Heart right ventricle (tissue), 16 donors: ENCODE measurements around the gene USF1. TPM values are rescaled to one million over a fixed set of nuclear protein-coding genes. Genes with fewer than 3 reads are reported as not detected.
"Not testable (repeated sequence)": the region's sequence is repeated elsewhere in the genome, so short reads cannot be mapped to it uniquely, and the experiment has no call there.

Experiments
- ATAC-seq, 8 donors: fragments of 200-7000 bp; cut with Tn5 transposase; one replicate each; pipeline ENCODE4 v1.9.1; 2020; ENCODE audit warnings: mild to moderate bottlenecking in 8 of 8, moderate library complexity in 8 of 8, moderate number of reproducible peaks in 1 of 8
- DNase-seq, 2 donors: peaks; one replicate each; pipeline ENCODE4 v3.0.0-alpha.2; 2020
- H3K27ac ChIP-seq, 10 donors: fragments of 200-600 bp; sonication (generic) in 2 of 10; one replicate each; pipeline versions ENCODE4 v1.5.0 to v1.8.0; 2020 to 2022; ENCODE audit warnings: mild to moderate bottlenecking in 3 of 10
- H3K27me3 ChIP-seq, 7 donors: fragments of 200-600 bp; one replicate each; pipeline ENCODE4 v1.8.0; 2021 to 2022; ENCODE audit warnings: mild to moderate bottlenecking in 2 of 7
- H3K36me3 ChIP-seq, 9 donors: fragments of 200-600 bp; sonication (generic) in 1 of 9; one replicate each; pipeline versions ENCODE4 v1.5.0 to v1.8.0; 2020 to 2022; ENCODE audit warnings: mild to moderate bottlenecking in 2 of 9
- H3K4me1 ChIP-seq, 9 donors: fragments of 200-600 bp; sonication (generic) in 1 of 9; one replicate each; pipeline versions ENCODE4 v1.5.0 to v1.8.0; 2020 to 2022; ENCODE audit warnings: mild to moderate bottlenecking in 4 of 9
- H3K4me3 ChIP-seq, 10 donors: fragments of 200-600 bp; sonication (generic) in 2 of 10; one replicate each; pipeline versions ENCODE4 v1.5.0 to v1.8.0; 2020 to 2022; ENCODE audit warnings: mild to moderate bottlenecking in 7 of 10, moderate library complexity in 2 of 10
- H3K9me3 ChIP-seq, 11 donors: fragments of 200-600 bp in 10 of 11; sonication (generic) in 2 of 11; one replicate each; pipeline versions ENCODE4 v1.5.0 to v1.8.0; 2013 to 2022; ENCODE audit warnings: mild to moderate bottlenecking in 2 of 11, control low read depth in 1 of 11, moderate library complexity in 1 of 11
- CTCF ChIP-seq, 9 donors: fragments of 200-600 bp; sonication (generic) in 2 of 9; IDR thresholded peaks; one replicate each; pipeline versions ENCODE4 v1.5.0 to v1.8.0; 2021 to 2022; ENCODE audit warnings: antibody characterized with exemption in 9 of 9, mild to moderate bottlenecking in 5 of 9, moderate library complexity in 1 of 9
- WGBS, 2 donors: extraction: QIAGEN DNeasy Blood & Tissue Kit; methylation state at CpG; one replicate each; pipeline ENCODE4 v1.1.7; 2013; ENCODE audit warnings: inconsistent platforms in 1 of 2; 5-methylcytosine and 5-hydroxymethylcytosine counted together
- intact Hi-C, 10 donors: fragments of 100-400 bp; cut with DNase I; formaldehyde crosslinking; loops; one replicate each; pipeline versions ENCODE4 v1.11.1 to v1.14.2; 2022
- polyA plus RNA-seq, 2 donors: library from polyadenylated mRNA; stranded (reverse); fragments of 200-250 nt; gene quantifications; one replicate each; pipeline ENCODE4 v1.2.3, GENCODE V29; 2013
- total RNA-seq, 10 donors: library from RNA; stranded (reverse); fragmentation: NEBNext Ultra II Directional in 3 of 10; extraction: Animal tissue kit (Norgen Biotek cat#: 25700) in 3 of 10; gene quantifications; one replicate each; pipeline versions ENCODE4 v1.2.1 to v1.2.4, GENCODE V29; 2021 to 2023
- donor health status: Arrhythmogenic right ventricular cardiomyopathy.
- donor health status: ischemic (EF 13 %, LVEDD 7.1; RV severe dilation, severe dysfunction).
- donor health status: healthy with polysubstance abuse.
- donor health status: DM: no; HTN: yes; CAD: no.
- donor health status: DM: no; HTN: no; CAD: no.
- donor health status: ischemic (EF 25% LVEDD 6.9; RV normal size, moderate dysfunction).
- donor health status: ischemic (EF 25% LVEDD 5.7; RV mildly dilated, moderate dysfunction).
- donor health status: healthy.
- donor health status: DM: yes; HTN: yes; CAD: no.
- donor health status: Ischemic cardiomyopathy.
- donor health status: ischemic (EF 35%, LVEDD 5.7; RV mildly dilated, moderate dysfunction).
- donor health status: nonischemic (EF 11% LVEDD 7.7; RV severe dilation, severe dysfunction).
- donor health status: DM: yes; HTN: yes; CAD: no.
- donor health status: PGD.
- donor health status: ischemic (EF 29% LVEDD 5.4; RV normal size, mild dysfunction).
- donor health status: nonischemic (EF 23%, LVEDD 6.1; RV moderate dilation, normal function).

Gene USF1
- total and polyA plus RNA-seq, 12 donors = 23.7 to 55.1 (median 29.9) TPM

- H3K4me1 ChIP-seq = peaks cover 0 to 72% (median 30%) of the 10 kb centered on the region in 9 donors
- peak overlapping the region in 2 of 10 donors; percentile 68 to 69 for H3K4me3 ChIP-seq
- 87 to 94% methylated on average over 1 of the region's 1 CpG for WGBS, 2 donors
- DNase-seq (no peak), ATAC-seq (no peak)
- H3K36me3 ChIP-seq = no peaks in the 10 kb centered on the region
- H3K9me3 ChIP-seq = no peaks in the 10 kb centered on the region
- peaks cover 0 to 11% (median 0%) of the 10 kb centered on the region in 7 donors for H3K27me3 ChIP-seq
- TF ChIP-seq CTCF (IDR thresholded peaks at IDR 0.05) = no peak
- intact Hi-C loops = loop anchor here in 1 of 10 donors (2.0 kb wide), 1 partner anchor 26 kb away; the partner anchor contains the start of gene USF1
- H3K27ac ChIP-seq = peak overlapping the region in 9 of 10 donors; percentile 46 to 97 (median 90)
These were observed 27.2 kb downstream of the USF1 start for GRCh38 chr1:161018631-161018930.

- ATAC-seq (no peak), DNase-seq (no peak)
- Histone ChIP-seq H3K36me3 (no peaks in the 10 kb centered on the region), H3K27ac (peak overlapping the region in 7 of 10 donors; percentile 1 to 97 (median 90)), H3K4me3 (no peak overlapping the region), H3K9me3 (no peaks in the 10 kb centered on the region), H3K4me1 (peaks cover 0 to 78% (median 35%) of the 10 kb centered on the region in 9 donors), H3K27me3 (peaks cover 0 to 7% (median 0%) of the 10 kb centered on the region in 7 donors)
- intact Hi-C loops = loop anchor here in 1 of 10 donors (2.0 kb wide), 1 partner anchor 27 kb away; the partner anchor contains the start of gene USF1
- 87% methylated on average over 5 of the region's 5 CpGs for WGBS, 2 donors
- TF ChIP-seq CTCF (IDR thresholded peaks at IDR 0.05) = no peak
These were observed 27.8 kb downstream of the USF1 start for GRCh38 chr1:161017756-161018630.

GRCh38 chr1:161017181-161017580, 28.6 kb downstream of the USF1 start:
- H3K36me3 ChIP-seq, H3K27me3 ChIP-seq, intact Hi-C loops, H3K4me3 ChIP-seq, DNase-seq, ATAC-seq, H3K9me3 ChIP-seq: not testable (repeated sequence)
- peak overlapping the region in 1 of 10 donors; percentile 97 for H3K27ac ChIP-seq
- WGBS, 2 donors = 71 to 82% methylated on average over 6 of the region's 7 CpGs
- H3K4me1 ChIP-seq = peaks cover 0 to 86% (median 39%) of the 10 kb centered on the region in 9 donors

GRCh38 chr1:161016683-161017082, 29.1 kb downstream of the USF1 start:
- H3K9me3 ChIP-seq, intact Hi-C loops, ATAC-seq, DNase-seq, H3K27me3 ChIP-seq, H3K4me3 ChIP-seq, H3K36me3 ChIP-seq: not testable (repeated sequence)
- WGBS, 2 donors = 49 to 67% methylated on average over 1 of the region's 1 CpG
- Histone ChIP-seq H3K4me1 (peaks cover 0 to 83% (median 39%) of the 10 kb centered on the region in 9 donors), H3K27ac (peak overlapping the region in 1 of 10 donors; percentile 43)

GRCh38 chr1:161013488-161014230, 32.1 kb downstream of the USF1 start:
- Histone ChIP-seq H3K27me3 (no peaks in the 10 kb centered on the region), H3K27ac (peak overlapping the region; percentile 80 to 95 (median 86)), H3K4me1 (peaks cover 0 to 62% (median 28%) of the 10 kb centered on the region in 9 donors), H3K9me3 (no peaks in the 10 kb centered on the region), H3K4me3 (peak overlapping the region in 7 of 10 donors; percentile 8 to 43 (median 29)), H3K36me3 (no peaks in the 10 kb centered on the region)
- peak; percentile 70 to 90 for DNase-seq
- ATAC-seq = peak; percentile 91 to 97 (median 96)
- intact Hi-C loops = no loop called here
- 39 to 43% methylated on average over 15 of the region's 15 CpGs for WGBS, 2 donors
- TF ChIP-seq CTCF (IDR thresholded peaks at IDR 0.05) = no peak
